ENCODE results near the gene THEMIS.

DNA sequence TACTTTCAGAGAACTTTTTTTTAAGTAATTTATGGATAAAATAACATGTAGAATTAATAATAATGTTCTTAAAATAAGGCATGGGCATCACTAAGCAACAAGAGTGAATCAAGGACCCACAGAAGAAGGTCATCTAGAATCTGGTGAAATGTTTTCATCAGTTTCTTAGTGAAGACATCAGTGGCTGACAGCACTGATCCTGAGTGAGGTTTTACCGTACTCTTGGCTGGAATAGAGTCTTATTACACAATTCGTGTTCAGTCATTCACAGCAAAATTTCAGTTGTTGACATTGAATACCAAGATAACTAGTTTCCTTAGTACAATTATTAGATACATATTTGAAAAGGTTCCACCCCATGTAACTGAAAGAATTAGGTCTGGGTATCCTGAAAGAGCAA, 183.5 kb downstream of the THEMIS start:
- TF ChIP-seq POLR2AphosphoS5 (IDR thresholded peaks at IDR 0.05) = no peak
- TF ChIP-seq, protein P1, sequence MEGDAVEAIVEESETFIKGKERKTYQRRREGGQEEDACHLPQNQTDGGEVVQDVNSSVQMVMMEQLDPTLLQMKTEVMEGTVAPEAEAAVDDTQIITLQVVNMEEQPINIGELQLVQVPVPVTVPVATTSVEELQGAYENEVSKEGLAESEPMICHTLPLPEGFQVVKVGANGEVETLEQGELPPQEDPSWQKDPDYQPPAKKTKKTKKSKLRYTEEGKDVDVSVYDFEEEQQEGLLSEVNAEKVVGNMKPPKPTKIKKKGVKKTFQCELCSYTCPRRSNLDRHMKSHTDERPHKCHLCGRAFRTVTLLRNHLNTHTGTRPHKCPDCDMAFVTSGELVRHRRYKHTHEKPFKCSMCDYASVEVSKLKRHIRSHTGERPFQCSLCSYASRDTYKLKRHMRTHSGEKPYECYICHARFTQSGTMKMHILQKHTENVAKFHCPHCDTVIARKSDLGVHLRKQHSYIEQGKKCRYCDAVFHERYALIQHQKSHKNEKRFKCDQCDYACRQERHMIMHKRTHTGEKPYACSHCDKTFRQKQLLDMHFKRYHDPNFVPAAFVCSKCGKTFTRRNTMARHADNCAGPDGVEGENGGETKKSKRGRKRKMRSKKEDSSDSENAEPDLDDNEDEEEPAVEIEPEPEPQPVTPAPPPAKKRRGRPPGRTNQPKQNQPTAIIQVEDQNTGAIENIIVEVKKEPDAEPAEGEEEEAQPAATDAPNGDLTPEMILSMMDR (IDR thresholded peaks at IDR 0.05) = no peak
- no peak for TF ChIP-seq POLR2A (IDR thresholded peaks at IDR 0.05)
